Lower leg skin (tissue), 4 donors: ENCODE data around the gene SERPINC1. TPM values are rescaled to one million over a fixed set of nuclear protein-coding genes. Genes with fewer than 3 reads are reported as not detected.

ENCODE experiments used
- DNase-seq, 2 donors: peaks; one replicate each; pipeline ENCODE4 v3.0.0-alpha.2; 2019; ENCODE audit warnings: low spot score in 2 of 2
- H3K4me3 ChIP-seq: fragments of 200-600 bp; sonication (generic); 2 replicates; pipeline ENCODE4 v1.5.1; 2017; ENCODE audit warnings: mild to moderate bottlenecking, low read depth; ENCODE audit not compliant: poor library complexity, severe bottlenecking
- POLR2A ChIP-seq, 2 donors: fragments of 450-650 bp; IDR thresholded peaks; one replicate each; pipeline ENCODE4 v1.6.1; 2016 to 2017; ENCODE audit warnings: antibody characterized with exemption in 2 of 2, mild to moderate bottlenecking in 1 of 2, moderate library complexity in 1 of 2
- WGBS, 2 donors: methylation state at CpG; one replicate each; pipeline ENCODE4 v1.1.5; 2018; 5-methylcytosine and 5-hydroxymethylcytosine counted together
- intact Hi-C: fragments of 100-400 bp; cut with DNase I; formaldehyde crosslinking; loops from one replicate; pipeline ENCODE4 v1.15.0; 2023; ENCODE audit warnings: low total_unique reads
- total RNA-seq, 4 donors: library from RNA; depleted of rRNA; stranded (reverse); fragments of >200 nt; gene quantifications; one replicate each; pipeline ENCODE4 v1.1.0, GENCODE V29; 2016
- TF ChIP-seq, protein P1 (sequence below), 3 donors: fragments of 450-650 bp; IDR thresholded peaks; one replicate each; pipeline ENCODE4 v1.5.1; 2016; ENCODE audit warnings: antibody characterized with exemption in 3 of 3, mild to moderate bottlenecking in 3 of 3, moderate library complexity in 2 of 3

The SERPINC1 gene
- total RNA-seq, 4 donors from 2014 or later, result not detected

DNA sequence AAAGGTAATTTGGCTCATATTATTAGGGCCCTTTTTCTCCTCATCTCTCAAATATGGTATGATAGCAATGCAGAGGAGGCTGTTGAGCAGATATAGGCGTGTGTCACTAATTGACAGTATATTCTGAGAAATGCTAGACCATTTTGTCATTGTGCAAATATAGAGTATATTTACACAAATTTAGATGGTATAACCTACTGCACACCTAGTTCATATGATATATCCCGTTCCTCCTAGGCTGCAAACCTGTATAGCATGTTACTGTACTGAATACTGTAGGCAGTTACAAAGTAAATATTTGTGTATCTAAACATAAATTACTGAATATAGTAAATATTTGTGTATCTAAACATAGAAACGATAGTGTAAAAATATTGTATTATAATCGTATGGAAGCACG is 40.4 kb downstream of the SERPINC1 start:
- no peak for DNase-seq
- intact Hi-C loops, result no loop called here
- H3K4me3 ChIP-seq, result no peak overlapping the region
- WGBS, 2 donors, result 91 to 92% methylated on average over 5 of the region's 5 CpGs
- TF ChIP-seq POLR2A (IDR thresholded peaks at IDR 0.05), result no peak
- TF ChIP-seq, protein P1, sequence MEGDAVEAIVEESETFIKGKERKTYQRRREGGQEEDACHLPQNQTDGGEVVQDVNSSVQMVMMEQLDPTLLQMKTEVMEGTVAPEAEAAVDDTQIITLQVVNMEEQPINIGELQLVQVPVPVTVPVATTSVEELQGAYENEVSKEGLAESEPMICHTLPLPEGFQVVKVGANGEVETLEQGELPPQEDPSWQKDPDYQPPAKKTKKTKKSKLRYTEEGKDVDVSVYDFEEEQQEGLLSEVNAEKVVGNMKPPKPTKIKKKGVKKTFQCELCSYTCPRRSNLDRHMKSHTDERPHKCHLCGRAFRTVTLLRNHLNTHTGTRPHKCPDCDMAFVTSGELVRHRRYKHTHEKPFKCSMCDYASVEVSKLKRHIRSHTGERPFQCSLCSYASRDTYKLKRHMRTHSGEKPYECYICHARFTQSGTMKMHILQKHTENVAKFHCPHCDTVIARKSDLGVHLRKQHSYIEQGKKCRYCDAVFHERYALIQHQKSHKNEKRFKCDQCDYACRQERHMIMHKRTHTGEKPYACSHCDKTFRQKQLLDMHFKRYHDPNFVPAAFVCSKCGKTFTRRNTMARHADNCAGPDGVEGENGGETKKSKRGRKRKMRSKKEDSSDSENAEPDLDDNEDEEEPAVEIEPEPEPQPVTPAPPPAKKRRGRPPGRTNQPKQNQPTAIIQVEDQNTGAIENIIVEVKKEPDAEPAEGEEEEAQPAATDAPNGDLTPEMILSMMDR (IDR thresholded peaks at IDR 0.05), result no peak

DNA sequence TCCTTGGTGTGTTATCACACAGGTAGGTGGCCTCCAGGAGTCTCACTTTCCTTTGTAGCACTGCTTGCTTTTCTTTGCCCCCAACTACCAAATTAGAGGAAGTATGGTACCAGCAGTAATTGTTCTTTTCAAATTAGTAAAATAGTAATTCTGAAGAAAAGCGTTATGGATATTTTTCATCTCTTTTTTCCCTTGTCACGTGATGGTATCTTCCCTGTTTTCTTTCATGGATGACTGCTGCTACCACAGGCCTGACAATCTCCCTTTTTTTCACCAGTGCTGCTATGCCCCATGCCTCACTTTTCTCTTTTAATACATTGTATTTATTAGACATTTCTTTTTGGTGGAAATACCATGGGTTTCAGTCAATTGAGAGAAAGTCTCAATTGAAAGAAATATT is 45.6 kb downstream of the SERPINC1 start:
- intact Hi-C loops, result no loop called here
- TF ChIP-seq POLR2A (IDR thresholded peaks at IDR 0.05), result no peak
- TF ChIP-seq, protein P1 (IDR thresholded peaks at IDR 0.05), result no peak
- H3K4me3 ChIP-seq, result no peak overlapping the region
- no peak for DNase-seq
- 41 to 90% methylated on average over 2 of the region's 2 CpGs for WGBS, 2 donors

DNA sequence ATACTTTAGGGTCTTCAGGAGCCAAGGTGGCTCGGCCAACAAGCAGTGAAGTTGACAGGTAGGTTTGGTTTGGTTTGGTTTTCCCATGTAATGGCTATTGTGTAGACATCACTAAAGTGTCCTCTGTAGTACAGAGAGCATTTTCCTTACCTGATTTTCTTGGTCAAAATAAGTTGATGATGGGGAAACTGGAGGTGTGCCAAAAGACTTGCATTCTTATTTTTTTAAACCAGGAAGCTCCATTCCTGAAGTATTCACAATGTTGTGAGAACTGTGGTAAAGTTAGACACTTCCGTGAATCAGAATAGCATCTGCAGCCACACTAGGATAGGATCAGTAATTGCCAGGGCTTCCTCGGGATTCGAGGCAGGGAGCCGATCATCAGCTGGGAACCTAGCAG is 46.0 kb downstream of the SERPINC1 start:
- intact Hi-C loops, result no loop called here
- no peak for DNase-seq
- no peak overlapping the region for H3K4me3 ChIP-seq
- WGBS, 2 donors, result 86 to 91% methylated on average over 5 of the region's 5 CpGs
- no peak for TF ChIP-seq POLR2A (IDR thresholded peaks at IDR 0.05)
- TF ChIP-seq, protein P1 (IDR thresholded peaks at IDR 0.05), result no peak

DNA sequence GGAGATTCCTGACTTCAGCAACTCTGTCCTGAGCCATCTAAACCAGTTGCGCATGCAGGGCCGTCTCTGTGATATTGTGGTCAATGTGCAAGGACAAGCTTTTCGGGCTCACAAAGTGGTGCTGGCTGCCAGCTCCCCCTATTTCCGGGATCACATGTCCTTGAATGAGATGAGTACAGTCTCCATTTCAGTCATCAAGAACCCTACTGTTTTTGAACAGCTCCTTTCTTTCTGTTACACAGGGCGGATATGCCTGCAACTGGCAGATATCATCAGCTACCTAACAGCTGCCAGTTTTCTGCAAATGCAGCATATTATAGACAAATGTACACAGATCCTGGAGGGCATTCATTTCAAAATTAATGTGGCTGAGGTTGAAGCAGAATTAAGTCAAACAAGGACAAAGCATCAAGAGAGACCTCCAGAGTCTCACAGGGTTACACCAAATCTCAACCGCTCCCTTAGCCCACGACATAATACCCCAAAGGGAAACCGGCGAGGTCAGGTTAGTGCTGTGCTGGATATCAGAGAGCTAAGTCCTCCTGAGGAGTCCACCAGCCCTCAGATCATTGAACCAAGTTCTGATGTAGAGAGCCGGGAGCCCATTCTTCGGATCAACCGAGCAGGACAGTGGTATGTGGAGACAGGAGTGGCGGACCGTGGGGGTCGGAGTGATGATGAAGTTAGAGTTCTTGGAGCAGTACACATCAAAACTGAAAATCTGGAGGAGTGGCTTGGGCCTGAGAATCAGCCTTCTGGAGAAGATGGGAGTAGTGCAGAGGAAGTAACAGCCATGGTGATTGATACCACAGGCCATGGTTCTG is 46.7 kb downstream of the SERPINC1 start:
- H3K4me3 ChIP-seq, result no peak overlapping the region
- no peak for DNase-seq
- no peak for TF ChIP-seq POLR2A (IDR thresholded peaks at IDR 0.05)
- TF ChIP-seq, protein P1 (IDR thresholded peaks at IDR 0.05), result no peak
- 75 to 78% methylated on average over 15 of the region's 15 CpGs for WGBS, 2 donors
- intact Hi-C loops, result no loop called here

DNA sequence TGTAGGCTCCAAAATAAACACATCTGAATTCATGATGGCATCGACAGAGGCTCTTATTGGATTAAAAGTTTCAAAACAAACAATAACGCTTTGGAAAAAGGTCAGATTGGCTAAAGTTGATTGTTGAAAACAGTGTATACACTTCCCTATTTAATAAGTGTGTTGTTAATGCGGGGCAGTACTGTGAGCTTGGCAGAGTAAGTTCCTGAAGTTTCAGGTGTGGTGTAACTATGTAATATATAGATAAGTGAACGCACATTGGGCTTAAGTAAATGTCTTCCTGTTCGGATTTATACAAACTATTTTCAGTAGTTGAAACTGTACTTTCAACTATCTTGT is 48.1 kb downstream of the SERPINC1 start:
- no peak for DNase-seq
- TF ChIP-seq POLR2A (IDR thresholded peaks at IDR 0.05), result no peak
- TF ChIP-seq, protein P1 (IDR thresholded peaks at IDR 0.05), result no peak
- intact Hi-C loops, result no loop called here
- peak overlapping the region; percentile 69 for H3K4me3 ChIP-seq
- WGBS, 2 donors, result 5% methylated on average over 5 of the region's 5 CpGs
